Pulmonary artery endothelial cell (primary cell): ENCODE measurements around the gene TBPL2. TPM values are rescaled to one million over a fixed set of nuclear protein-coding genes. Genes with fewer than 3 reads are reported as not detected.

Source experiments
- DNase-seq: peaks from one replicate; pipeline ENCODE4 v3.0.0-alpha.2; 2011; ENCODE audit warnings: low read depth, low spot score
- total RNA-seq: library from RNA; depleted of rRNA; stranded (reverse); fragments of >200 nt; gene quantifications from 2 replicates; pipeline ENCODE4 v1.2.3, GENCODE V29; 2014

TBPL2 gene
- total RNA-seq, 1 donor from 2014 or later, result not detected

DNA sequence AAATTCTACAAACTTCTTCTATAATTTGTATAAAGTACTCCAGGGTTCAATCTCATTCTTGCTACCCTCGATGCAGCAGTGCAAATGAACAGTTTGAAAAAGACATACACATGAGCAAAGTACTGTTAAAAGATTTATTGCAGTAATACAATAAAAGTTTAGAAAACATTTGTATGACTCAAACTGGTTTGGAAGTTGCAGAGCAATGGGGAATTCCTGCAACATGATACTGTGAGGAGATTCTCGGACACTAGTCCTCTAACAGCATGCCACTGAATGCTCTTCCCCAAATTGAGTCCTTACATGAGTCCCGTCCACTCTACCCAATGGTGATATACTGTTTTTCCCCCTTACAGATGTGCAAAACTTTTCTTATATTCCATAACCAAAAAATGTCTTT is 74.1 kb downstream of the TBPL2 start:
- no peak for DNase-seq

Other genes starting within 250 kb of the TBPL2 start
- 48.5 and 77.7 TPM in 2 replicates for gene DLGAP5, start 249.0 kb downstream of the TBPL2 start, total RNA-seq
- gene FBXO34, start 169.2 kb downstream of the TBPL2 start, total RNA-seq, result 27.6 and 31.7 TPM in 2 replicates
- 13.1 and 15.3 TPM in 2 replicates for gene ATG14, start 28.8 kb downstream of the TBPL2 start, total RNA-seq
- 126 and 153 TPM in 2 replicates for gene KTN1, start 139.6 kb upstream of the TBPL2 start, total RNA-seq